GM19240 (cell line): Measurements from ENCODE around the gene LY86.

Experiments used
- DNase-seq: peaks from one replicate; pipeline ENCODE4 v3.0.0; 2011; ENCODE audit warnings: low spot score; ENCODE audit not compliant: insufficient read length

LY86 gene

DNA sequence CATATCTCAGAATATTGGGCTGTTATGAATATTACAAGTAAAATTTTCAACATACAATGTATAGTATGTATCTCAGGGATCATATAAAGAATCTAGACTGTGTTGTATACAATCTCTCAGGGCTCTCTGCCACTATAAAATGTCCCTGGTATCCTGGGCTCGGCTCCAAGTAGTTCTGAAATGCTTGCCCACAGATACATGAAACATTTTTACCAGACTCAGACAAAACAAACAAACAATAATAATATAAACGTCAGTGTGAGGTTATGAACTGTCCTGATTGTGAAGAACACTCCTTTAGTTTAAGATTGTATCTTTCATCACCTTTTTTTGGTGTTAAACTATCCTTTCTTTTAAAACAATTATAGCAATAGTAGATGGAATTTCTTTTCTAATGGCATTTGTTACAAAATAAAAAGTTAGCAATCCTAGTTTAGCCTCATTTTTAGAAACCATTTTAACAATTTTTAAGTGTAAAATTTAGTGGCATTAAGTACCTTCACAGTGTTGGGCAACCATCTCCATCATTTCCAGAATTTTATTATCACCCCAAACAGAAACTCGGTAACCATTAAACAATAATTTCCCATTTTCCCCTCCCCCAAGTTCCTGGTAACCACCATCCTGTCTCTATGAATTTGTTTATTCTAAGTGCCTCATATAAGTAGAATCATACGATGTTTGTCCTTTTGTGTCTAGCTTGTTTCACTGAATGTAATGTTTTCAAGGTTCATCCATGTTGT lies 17.4 kb upstream of the LY86 start:
- no peak for DNase-seq

DNA sequence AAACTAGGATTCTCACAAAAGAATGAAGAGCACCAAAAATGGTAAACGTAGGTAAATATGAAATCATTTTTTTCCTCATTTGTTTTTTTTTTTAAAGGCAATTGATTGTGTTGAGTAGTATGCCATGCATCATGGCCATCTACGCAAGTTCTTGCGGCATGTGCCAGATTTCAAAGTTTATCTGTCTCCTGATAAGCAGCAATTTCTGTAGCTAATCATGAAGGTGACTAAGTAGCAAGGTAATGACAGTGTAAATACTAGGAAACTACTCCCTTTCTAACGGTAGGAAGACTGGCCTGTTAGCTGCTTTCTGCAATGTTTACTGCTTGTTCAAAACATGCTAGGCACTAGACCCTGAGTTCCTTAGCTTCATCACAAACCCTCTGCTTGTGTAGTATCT lies 13.4 kb upstream of the LY86 start:
- no peak for DNase-seq

DNA sequence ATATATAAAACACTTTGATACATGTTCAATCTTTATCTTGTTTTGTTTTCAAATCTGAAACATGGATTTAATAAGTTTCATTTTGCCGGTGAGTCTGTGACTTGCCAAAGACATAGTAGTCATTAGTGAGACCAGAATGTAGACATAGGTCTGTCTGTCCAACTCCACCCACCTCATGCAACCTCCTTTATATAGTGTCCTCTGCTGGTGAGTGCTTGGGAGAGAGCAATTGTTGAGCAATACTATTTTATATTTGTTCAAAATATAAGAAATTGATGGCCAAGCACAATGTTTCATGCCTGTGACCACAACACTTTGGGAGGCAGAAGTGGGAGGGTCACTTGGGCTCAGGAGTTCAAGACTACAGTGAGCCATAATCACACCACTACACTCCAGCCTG lies 10.8 kb upstream of the LY86 start:
- DNase-seq: no peak

DNA sequence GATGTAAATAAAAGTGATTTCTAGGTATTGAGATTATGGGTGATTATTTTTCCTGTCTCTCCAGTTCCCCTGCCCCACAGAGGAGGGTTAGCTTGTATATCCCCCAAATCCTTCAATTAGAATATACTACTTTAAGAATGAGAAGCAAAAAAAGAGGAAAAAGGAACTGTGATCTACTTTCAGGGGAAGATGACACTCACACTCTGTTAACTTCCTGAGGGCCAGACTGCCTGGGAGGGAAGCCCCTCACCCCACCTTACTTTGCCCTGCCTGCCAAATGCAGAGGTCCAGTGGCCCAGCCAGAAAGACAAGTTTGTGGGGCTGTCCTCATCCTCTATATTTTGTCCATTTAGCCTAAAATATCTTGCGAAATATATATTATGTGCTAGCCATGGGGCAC lies 9.2 kb upstream of the LY86 start:
- no peak for DNase-seq

DNA sequence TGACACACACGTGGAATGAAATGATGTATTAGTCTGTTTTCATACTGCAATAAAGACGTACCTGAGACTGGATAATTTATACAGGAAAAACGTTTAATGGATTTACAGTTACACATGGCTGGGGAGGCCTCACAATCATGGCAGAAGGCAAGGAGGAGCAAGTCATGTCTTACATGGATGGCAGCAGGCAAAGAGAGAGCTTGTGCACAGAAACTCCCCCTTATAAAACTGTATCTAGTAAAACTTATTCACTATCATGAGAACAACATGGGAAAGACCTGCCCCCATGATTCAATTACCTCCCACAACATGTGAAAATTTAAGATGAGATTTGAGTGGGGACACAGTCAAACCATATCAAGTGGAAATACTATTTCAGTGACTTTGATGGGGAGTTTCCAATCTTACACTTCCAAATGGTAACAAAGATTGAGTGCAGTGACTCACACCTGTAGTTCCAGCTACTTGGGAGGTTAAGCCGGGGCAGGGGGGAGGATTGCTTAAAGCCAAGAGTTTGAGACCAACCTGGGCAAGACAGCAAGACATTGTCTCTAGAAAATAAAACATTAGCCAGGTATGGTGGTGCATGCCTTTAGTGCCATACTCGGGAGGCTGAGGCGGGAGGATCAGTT lies 8.2 kb upstream of the LY86 start:
- no peak for DNase-seq

DNA sequence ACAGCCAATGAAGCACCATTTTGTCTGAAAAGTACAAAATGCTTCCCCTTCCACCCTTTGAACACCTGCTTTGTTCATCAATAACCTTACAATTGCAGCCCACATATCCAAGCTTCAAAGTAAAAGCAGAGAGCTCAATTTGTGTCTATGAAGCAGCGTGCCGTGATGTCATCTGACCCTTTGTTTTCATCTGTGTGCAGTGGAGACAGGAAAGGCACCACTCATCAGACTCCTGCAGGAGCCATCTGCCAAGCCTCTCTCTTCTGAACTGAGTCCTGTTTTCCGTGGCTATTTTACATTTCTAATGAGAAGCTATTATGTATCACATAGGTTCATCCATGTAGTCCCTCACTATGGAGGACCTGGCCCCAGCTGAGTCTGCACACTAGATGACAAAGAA lies 7.5 kb upstream of the LY86 start:
- DNase-seq: no peak

DNA sequence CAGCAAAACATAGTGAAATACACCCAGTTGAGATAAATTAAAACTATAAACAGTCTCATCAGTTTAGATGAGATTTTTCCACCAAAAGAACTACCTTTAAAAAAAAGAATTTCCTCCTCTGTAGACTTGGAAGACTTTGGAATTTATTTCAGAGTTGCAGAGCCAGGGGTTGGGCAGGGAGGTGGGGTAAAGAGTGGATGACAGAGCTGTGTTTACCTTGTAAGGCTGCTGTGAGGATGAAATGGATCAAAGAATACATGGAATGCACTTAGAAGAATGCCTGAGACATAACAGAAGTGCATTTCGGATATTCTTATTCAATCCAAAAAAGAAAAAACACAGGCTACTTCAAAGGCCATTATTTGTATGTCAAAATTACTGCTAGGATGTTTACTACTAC lies 6.4 kb upstream of the LY86 start:
- no peak for DNase-seq

DNA sequence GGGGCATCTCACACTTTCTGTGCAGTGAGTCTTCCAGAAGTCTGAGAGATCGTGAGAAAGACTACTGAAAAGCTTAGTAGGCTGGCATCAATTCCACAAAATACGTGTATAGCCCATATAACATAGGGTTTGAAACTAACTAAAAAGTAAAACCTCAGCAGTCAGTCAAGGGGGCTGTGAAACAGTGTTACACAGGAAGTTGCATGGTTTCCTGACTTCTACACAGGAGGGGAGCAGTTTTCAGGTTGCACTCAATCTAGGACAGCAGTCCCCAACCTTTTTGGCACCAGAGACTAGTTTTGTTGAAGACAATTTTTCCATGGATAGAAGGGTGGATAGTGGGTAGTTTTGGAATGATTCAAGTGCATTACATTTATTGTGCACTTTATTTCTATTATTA lies 4.7 kb upstream of the LY86 start:
- DNase-seq: no peak

DNA sequence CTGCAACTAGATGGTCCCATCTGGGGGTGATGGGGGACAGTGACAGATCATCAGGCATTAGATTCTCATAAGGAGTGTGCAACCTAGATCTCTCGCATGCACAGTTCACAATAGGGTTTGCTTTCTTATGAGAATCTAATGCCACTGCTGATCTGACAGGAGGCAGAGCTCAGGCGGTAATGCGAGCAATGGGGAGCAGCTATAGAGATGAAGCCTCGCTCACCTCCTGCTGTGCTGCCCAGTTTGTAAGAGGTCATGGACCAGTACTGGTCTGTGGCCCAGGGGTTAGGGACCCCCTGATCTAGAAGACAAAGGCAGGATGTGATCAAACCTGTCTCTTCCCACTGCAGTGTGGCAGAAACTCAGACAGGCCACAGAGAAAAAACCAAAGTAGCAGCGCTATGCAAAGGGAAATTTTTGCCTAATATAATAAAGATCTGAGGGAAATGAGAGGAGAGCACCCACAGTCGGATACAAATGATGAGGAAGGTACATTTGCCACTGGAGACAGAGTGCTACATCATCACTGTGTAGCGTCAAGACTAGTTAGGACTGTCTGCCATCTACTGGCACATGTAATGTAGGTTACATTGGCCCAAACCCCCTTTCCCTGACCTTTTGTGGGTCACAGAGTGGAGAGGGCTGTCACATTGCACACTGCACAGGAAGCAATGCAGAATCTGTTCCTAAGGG lies 4.1 kb upstream of the LY86 start:
- no peak for DNase-seq

DNA sequence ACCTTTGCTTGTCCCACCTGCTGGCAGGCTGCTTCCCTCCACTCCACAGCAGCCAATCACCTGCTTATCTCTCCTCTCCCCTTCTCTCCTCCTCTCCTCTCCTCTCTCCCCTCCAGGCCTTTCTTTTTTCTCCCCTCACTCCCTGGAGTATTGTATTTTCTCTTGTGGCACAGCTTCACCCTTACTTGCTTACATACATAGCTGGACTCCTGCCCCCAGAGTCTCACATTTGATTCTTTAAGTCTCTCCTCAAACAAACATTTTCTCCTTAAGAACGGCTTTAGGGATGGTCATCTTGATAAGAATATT lies 3.6 kb upstream of the LY86 start:
- DNase-seq: no peak

DNA sequence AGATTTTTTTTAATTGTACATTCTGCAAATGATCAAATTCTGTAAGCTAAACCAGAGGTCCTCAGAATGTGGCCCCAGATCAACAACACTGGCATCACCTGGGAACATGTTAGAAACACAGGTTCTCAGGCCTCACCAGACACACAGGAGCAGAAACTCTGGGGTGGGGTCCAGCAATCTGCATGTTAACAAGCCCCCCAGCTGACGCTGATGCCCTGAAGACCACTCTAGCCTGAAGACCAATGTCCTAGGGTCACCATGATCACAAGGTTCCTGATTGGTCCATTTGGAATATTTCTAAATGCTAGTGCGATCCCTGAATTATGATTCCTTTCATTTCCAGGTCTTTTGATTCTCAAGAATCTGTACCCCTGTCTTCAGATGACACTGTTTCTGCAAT lies 2.4 kb upstream of the LY86 start:
- DNase-seq: no peak

DNA sequence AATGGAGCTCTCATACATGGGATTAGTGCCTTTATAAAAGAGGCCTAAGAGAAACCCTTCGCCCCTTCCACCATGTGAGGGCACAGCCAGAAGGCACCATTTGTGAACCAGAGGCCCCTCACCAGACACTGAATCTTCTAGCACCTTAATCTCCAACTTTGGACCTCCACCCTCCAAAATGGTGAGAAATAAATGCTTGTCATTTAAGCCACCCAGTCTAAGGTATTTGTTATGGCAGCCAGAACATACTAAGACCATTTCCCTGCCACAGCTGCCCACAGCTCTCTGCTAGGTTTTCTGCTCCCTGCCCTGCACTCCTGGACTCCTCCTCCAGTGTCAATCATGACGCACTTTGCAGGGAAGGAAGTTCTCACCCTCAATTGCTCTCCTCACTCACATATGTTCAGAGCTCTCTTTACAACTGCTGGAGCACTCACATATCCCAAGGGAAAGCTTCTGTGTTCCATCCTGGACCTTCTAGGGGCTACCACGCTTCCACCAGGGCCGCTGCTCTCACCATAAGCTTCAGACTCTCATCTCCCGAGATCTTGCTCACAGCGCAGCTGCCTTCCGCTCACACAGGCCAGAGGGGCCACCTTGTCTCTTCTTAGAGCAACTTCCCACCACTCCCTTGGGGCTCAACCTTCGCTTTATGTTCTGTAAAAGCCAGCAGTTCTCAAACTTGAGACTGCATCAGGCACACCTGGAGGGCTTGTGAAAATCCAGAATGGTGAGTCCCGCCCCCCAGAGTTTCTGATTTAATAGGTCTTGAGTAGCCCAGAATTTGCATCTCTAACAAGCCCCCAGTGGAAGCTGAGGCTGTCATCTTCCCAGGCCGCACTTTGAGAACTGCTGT lies 1.6 kb upstream of the LY86 start:
- no peak for DNase-seq

DNA sequence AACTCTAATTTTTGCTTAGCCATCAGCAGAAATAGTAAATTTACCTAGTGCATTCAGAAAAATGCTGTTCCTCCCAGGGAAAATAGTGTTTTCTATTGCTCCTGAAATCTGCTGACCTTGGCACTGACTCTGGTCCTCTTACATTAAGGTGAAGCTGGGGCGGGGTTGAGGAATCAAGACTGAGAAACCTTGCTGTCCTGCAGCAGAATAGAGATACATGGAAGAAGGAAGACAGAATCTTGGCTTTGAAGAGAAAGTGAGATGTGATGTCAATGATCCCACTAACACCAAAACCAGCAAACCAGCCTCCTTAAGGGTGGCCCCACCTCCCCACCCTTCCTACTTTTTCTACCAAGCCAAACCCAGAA lies 840 bp upstream of the LY86 start:
- DNase-seq: no peak

DNA sequence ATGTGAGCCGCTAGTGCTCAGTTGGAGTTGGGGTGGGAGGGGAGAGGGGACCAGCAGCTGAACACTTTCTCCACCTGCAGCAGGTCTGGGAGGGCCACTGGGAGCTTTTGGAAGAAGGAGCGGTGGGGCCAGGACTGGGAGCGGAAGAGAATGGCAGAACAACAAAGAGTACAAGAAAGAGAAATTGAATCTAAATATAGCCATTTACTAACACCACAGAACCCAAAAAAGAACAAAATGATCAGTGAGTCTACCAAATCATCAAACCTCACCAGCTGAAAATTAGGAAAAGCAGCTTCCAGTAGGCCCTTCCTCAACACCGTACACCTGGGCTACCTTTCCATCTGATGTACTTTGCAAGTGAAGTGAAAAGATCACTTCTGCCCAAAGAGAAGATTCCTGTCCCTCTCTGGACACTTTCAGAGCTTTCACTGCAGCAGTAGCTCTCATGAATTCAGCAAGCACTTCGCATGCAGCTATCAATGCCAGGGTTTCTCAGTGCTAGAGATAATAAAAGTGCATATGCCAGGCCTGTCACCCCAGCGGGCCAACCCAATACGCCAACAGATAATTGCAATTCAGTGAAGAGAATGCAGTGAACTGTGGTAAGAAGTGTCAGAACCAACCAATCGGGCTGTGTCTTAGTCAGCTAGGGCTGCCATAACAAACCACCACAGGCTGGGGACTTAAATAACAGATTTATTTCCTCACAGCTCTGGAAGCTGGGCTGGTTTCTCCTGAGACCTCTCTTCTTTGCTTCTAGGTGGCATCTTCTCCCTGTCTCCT lies 597 bp downstream of the LY86 start:
- DNase-seq: no peak

DNA sequence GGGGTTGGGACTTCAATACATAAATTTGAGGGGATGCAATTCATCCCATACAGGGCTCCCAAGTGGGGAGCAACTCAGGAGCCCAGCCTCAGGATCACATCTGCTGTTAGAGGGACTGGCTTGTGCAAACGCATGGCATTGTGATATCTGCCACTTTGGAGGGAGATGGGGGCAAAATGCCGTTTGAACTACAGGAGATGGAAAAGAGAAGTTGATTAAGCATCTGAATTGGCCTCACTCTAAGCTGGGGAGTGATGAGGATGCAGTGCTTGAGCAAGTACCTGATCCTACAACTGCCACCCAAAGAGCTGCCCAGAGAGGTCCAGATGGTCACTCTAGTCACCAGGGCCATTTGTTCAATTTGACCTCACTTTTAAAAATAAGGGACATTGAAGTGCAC lies 2.0 kb downstream of the LY86 start:
- no peak for DNase-seq

DNA sequence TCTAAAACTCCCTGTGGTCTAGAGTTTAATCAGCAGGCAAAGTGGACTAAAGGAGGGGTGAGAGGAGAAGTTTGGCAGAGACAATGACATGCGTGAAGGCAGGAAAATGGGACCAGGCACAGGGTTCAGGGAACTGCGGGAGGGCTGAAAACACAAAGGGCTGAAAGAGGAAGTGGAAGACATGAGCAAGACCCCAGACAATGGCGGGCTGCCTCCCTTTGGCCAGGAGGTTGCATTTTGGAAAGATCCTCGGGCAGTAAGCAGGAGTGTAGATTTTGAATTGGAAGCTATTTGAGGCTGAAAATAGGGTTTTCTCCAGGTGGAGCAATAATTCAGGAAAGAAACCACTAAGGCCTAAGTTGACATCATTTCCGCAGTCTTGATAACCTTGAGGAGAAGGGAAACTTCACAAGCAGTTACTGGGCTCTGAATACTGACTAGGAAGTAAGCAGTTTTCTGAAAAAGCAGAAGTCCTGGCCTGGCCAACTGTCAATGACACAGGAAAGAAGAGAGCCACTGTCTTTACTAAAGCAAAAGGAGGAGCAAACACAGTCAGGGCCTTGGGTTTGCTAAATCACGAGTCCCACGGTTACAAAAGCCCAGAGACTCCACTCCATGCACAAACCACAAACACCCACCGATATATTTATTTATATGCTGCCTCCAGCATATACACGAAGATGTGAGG lies 3.4 kb downstream of the LY86 start:
- DNase-seq: no peak

DNA sequence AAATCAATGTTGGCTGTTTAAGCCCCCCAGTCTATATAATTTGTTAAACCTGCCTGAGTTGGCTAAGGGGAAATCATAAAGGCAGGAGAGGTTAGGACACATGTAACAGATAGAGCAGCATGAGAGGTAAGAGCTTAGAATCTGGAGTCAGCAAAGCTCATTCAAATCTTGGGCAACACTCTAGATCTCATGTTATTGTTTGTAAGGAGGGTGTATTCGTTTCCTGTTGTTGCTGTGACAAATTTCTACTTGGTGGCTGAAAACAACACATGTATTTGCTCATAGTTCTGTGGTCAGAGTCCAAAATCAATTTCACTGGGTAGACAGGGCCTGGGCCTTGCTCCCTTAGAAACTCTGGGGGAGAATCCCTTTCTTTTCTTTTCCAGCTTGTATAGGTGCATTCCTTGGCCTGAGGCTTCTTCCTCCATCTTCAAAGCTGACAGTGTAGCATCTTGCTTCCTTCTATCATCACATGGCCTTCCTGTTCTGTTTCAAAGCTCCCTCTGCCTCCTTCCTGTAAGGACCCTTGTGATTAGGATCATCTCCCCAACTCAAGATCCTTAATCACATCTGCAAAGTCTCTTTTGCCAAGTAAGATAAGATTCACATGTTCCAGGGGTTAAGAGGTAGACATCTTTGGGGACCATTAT lies 4.4 kb downstream of the LY86 start:
- no peak for DNase-seq

DNA sequence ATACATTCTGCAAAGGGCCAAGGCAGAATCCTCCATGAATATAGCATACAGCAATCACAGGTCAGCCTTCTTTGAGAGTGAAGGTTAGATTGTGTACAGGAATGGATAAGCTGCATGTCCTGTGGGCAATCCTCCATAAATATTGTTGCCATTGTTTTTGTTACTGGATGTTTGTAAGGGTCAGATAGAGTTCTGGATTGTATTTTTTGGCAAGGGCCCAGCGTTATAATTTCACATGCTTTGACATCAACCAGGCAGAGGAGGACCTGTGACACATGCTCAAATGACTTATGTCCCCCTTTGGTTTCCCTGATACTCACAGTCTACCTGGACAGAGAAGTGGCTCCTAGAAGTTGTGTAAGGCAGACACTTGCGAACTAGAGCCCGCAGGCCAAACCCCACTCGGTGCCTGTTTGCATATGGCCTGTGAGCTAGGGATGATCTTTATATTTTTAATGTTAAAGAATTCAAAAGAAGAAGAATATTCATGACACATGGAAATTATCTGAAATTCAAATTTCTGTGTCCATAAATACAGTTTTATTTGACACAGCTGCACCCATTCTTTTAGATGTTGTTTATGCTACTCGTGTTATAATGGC lies 5.4 kb downstream of the LY86 start:
- DNase-seq: no peak

DNA sequence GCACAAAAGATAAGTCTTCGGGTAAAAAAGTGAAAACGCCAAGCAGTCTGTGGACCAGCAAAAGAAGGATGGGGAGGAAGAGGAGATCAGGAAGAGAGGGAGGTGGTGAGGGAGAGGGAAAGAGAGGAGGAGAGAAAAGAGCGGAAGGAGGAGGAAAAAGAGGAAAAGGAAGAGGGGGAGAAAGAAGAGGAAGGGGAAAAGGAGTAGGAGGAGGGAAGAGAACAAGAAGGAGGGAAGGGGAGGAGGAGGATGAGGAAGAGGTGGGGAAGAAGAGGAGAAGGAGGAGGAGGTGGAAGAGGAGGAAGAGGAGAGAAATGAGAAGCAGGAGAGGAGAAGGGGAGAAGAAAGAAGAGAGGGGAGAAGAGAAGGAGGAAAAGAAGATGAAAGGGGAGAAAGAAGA lies 6.5 kb downstream of the LY86 start:
- DNase-seq: no peak

DNA sequence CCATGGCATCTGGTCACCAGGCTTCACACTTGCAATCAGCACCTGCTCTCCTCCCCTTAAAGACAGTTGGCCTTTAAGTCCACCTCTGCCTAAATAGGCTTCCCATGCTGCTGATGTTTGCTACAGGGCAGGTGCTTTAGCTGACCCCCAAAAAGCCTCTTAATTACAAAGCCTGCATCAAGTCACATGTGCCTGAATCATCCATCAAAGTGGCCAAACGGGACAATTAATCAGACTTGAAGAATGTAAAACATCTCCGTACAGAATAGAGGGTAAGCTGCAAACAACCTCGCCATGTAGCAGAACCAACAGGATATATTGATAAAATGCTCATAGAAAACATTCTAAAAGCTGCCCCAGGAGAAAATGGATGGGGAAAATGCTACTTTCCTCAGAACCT lies 7.4 kb downstream of the LY86 start:
- no peak for DNase-seq
